GM10266 (cell line): Measurements from ENCODE around the gene KHDRBS2.

ENCODE experiments used
- DNase-seq: peaks from one replicate; pipeline ENCODE4 v3.0.0; 2012; ENCODE audit errors: extremely low spot score
- CTCF ChIP-seq: IDR thresholded peaks from 2 replicates; pipeline ENCODE4 v1.5.1; 2012; ENCODE audit warnings: mild to moderate bottlenecking, low read depth; ENCODE audit not compliant: control insufficient read depth, insufficient read depth; ENCODE audit errors: missing control alignments

The KHDRBS2 gene

GRCh38 chr6:61857541-61857940 lies 428.5 kb downstream of the KHDRBS2 start:
- no peak for TF ChIP-seq CTCF
- DNase-seq: no peak

- no peak for TF ChIP-seq CTCF
Measured at GRCh38 chr6:61841958-61842357, 444.1 kb downstream of the KHDRBS2 start.

GRCh38 chr6:61835237-61835636 lies 450.8 kb downstream of the KHDRBS2 start:
- DNase-seq: no peak
- no peak for TF ChIP-seq CTCF

More at GRCh38 chr6:61841958-61842357, 444.1 kb downstream of the KHDRBS2 start:
- no peak for DNase-seq

- no peak for TF ChIP-seq CTCF
- DNase-seq: no peak
Measured at GRCh38 chr6:61833176-61833755, 452.8 kb downstream of the KHDRBS2 start.

- TF ChIP-seq CTCF: no peak
- no peak for DNase-seq
Measured at GRCh38 chr6:61817716-61818115, 468.3 kb downstream of the KHDRBS2 start.

- DNase-seq: no peak
- no peak for TF ChIP-seq CTCF
Measured at GRCh38 chr6:61810047-61810446, 476.0 kb downstream of the KHDRBS2 start.

GRCh38 chr6:61809004-61809595 lies 476.9 kb downstream of the KHDRBS2 start:
- DNase-seq: peak; percentile 5
- peak; percentile 26 for TF ChIP-seq CTCF
